Suprapubic skin (tissue), 4 donors: Measurements from ENCODE around the gene NEURL4.

ENCODE experiments used
- EP300 ChIP-seq: sonication (generic); formaldehyde crosslinking; IDR thresholded peaks from one replicate; pipeline ENCODE4 v1.6.1; 2017; ENCODE audit warnings: antibody characterized with exemption
- POLR2AphosphoS5 ChIP-seq, 3 donors: sonication (generic); formaldehyde crosslinking; IDR thresholded peaks; one replicate each; pipeline ENCODE4 v1.6.1; 2017; ENCODE audit warnings: antibody characterized with exemption in 3 of 3
- TF ChIP-seq, protein P1 (sequence below), 2 donors: fragments of 200-600 bp in 1 of 2; fragments of 450-650 bp in 1 of 2; sonication (generic) in 1 of 2; IDR thresholded peaks; one replicate each; pipeline ENCODE4 v1.5.1; 2016 to 2019; ENCODE audit warnings: antibody characterized with exemption in 2 of 2, mild to moderate bottlenecking in 1 of 2, moderate library complexity in 1 of 2

DNA sequence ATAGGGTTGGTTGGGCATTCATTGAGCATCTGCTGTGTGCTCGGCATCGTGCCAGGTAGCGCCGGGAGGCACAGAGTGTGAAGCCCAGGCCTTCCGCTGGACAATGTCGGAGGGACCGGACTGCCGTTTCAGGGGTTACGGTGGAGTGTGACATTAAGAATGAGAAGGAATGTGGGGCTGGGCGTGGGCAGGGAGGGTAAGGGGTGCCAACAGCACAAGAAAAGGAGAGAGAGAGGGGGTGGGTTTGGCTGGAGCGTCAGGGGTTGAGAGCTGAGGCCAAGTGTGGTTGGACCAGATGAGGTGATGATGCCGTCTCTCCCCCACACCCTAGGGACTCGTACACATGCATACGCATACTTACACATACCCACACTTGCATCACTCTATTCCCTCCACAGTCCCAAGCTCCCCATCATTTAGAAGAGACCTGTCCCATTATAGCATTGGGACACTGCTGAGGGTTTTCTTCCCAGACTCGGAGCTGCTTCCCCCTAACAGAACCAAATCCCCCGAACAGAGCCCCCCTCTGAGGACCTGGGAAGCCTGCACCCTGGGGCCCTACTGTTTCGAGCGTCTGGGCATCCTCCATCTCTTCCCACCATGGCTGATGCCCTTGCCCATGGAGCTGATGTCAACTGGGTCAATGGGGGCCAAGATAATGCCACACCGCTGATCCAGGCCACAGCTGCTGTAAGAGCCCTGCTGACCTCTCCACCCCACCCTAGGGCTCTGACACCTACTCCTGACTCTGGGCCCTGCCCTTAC, 19.5 kb upstream of the NEURL4 start:
- TF ChIP-seq POLR2AphosphoS5 (IDR thresholded peaks at IDR 0.05): no peak
- TF ChIP-seq, protein P1, sequence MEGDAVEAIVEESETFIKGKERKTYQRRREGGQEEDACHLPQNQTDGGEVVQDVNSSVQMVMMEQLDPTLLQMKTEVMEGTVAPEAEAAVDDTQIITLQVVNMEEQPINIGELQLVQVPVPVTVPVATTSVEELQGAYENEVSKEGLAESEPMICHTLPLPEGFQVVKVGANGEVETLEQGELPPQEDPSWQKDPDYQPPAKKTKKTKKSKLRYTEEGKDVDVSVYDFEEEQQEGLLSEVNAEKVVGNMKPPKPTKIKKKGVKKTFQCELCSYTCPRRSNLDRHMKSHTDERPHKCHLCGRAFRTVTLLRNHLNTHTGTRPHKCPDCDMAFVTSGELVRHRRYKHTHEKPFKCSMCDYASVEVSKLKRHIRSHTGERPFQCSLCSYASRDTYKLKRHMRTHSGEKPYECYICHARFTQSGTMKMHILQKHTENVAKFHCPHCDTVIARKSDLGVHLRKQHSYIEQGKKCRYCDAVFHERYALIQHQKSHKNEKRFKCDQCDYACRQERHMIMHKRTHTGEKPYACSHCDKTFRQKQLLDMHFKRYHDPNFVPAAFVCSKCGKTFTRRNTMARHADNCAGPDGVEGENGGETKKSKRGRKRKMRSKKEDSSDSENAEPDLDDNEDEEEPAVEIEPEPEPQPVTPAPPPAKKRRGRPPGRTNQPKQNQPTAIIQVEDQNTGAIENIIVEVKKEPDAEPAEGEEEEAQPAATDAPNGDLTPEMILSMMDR (IDR thresholded peaks at IDR 0.05): no peak
- no peak for TF ChIP-seq EP300
